Type B pancreatic cell (in vitro differentiated cells): ENCODE data around the gene VENTX. TPM values are rescaled to one million over a fixed set of nuclear protein-coding genes. Genes with fewer than 3 reads are reported as not detected.

Experiments used
- DNase-seq: peaks from one replicate; pipeline ENCODE4 v3.0.0; 2021; ENCODE audit warnings: mixed read lengths; ENCODE audit not compliant: unreplicated experiment; ENCODE audit errors: extremely low spot score
- H3K27ac Mint-ChIP-seq: 2 replicates; pipeline ENCODE4 v1.8.0; 2021; ENCODE audit warnings: mild to moderate bottlenecking, mixed read lengths
- H3K27me3 Mint-ChIP-seq: 2 replicates; pipeline ENCODE4 v1.8.0; 2021; ENCODE audit warnings: mixed read lengths
- H3K36me3 Mint-ChIP-seq: 2 replicates; pipeline ENCODE4 v1.8.0; 2021; ENCODE audit warnings: mixed read lengths
- H3K4me1 Mint-ChIP-seq: one replicate; pipeline ENCODE4 v1.8.0; 2021; ENCODE audit warnings: mixed read lengths; ENCODE audit not compliant: unreplicated experiment
- H3K4me3 Mint-ChIP-seq: 2 replicates; pipeline ENCODE4 v1.8.0; 2021; ENCODE audit warnings: mild to moderate bottlenecking, mixed read lengths
- H3K9me3 Mint-ChIP-seq: 2 replicates; pipeline ENCODE4 v1.8.0; 2021; ENCODE audit warnings: mixed read lengths
- CTCF ChIP-seq: fragments of 200-600 bp; sonication (generic); conservative IDR thresholded peaks from 2 replicates; pipeline ENCODE4 v1.5.0; 2021; ENCODE audit warnings: antibody characterized with exemption, mild to moderate bottlenecking
- long read RNA-seq: library from polyadenylated mRNA; unstranded; transcript quantifications from one replicate; pipeline ENCODE4 v2.0.0, GENCODE V29; 2020
- total RNA-seq: library from RNA; stranded (reverse); gene quantifications from 2 replicates; pipeline ENCODE4 v1.2.1, GENCODE V29; 2021; ENCODE audit warnings: low replicate concordance

Gene VENTX, protein sequence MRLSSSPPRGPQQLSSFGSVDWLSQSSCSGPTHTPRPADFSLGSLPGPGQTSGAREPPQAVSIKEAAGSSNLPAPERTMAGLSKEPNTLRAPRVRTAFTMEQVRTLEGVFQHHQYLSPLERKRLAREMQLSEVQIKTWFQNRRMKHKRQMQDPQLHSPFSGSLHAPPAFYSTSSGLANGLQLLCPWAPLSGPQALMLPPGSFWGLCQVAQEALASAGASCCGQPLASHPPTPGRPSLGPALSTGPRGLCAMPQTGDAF
- not detected in 2 replicates for total RNA-seq
- long read RNA-seq: 0 reads

- Mint-ChIP-seq H3K27ac (no peak within 1 kb of the TSS), H3K4me3 (no peak within 1 kb of the TSS), H3K27me3 (peaks cover 63% of the 10 kb centered on the region), H3K9me3 (no peaks in the 10 kb centered on the region), H3K4me1 (no peaks in the 10 kb centered on the region), H3K36me3 (no peaks in the 10 kb centered on the region)
- no peak for TF ChIP-seq CTCF
- DNase-seq: no peak
Observed at GRCh38 chr10:133237588-133238465, at the start of gene VENTX. VENTX (plus strand) TSS chr10:133237855; CDS start chr10:133237915, 60 bp downstream.

GRCh38 chr10:133187906-133188681 is 49.6 kb upstream of the VENTX start:
- DNase-seq: no peak
- Mint-ChIP-seq H3K4me3 (no peak overlapping the region), H3K4me1 (no peaks in the 10 kb centered on the region), H3K9me3 (no peaks in the 10 kb centered on the region), H3K27me3 (peaks cover 4% of the 10 kb centered on the region), H3K27ac (no peak overlapping the region), H3K36me3 (no peaks in the 10 kb centered on the region)
- no peak for TF ChIP-seq CTCF

GRCh38 chr10:133189256-133189655 is 48.4 kb upstream of the VENTX start:
- no peak for DNase-seq
- H3K9me3 Mint-ChIP-seq: peaks cover 8% of the 10 kb centered on the region
- no peaks in the 10 kb centered on the region for H3K36me3 Mint-ChIP-seq
- no peak for TF ChIP-seq CTCF
- H3K27me3 Mint-ChIP-seq: peaks cover 13% of the 10 kb centered on the region
- H3K27ac Mint-ChIP-seq: no peak overlapping the region
- no peak overlapping the region for H3K4me3 Mint-ChIP-seq
- no peaks in the 10 kb centered on the region for H3K4me1 Mint-ChIP-seq

DNA sequence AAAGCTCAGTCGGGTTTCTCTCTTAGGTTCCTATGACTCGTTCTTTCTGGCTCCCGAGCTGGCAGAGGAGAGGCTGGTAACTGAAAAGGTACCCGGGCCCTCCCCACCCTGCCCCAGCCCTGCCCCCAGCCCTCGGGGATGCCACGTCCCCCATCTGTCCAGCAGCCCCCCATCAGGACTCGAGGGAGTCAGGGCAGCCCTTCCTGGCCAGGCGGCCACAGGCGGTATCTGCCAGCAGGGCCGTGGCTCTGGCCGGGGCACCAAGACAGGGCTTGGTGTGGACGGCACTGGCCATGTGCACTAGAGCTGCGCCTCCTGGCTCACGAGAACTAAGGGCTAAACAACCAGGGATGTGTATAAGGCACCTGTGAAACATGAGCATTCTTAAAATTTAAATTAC is 47.9 kb upstream of the VENTX start:
- H3K27ac Mint-ChIP-seq: no peak overlapping the region
- DNase-seq: no peak
- TF ChIP-seq CTCF: no peak
- H3K27me3 Mint-ChIP-seq: peaks cover 13% of the 10 kb centered on the region
- H3K9me3 Mint-ChIP-seq: peaks cover 11% of the 10 kb centered on the region
- H3K36me3 Mint-ChIP-seq: no peaks in the 10 kb centered on the region
- H3K4me1 Mint-ChIP-seq: no peaks in the 10 kb centered on the region
- no peak overlapping the region for H3K4me3 Mint-ChIP-seq

DNA sequence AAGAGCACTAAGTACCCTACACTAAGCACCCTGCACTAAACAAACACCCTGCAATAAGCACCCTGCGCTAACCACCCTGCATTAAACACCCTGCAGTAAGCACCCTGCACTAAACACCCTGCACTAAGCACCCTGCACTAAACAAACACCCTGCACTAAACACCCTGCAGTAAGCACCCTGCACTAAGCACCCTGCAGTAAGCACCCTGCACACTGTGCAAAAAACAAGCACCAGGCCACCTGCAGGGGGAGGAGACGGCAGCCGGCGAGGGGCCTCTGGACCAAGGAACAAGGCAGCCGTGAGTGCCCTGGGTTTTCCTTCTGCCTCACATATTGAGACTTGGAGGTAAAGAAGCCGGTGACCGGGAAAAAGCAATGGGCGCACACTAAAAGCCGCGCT is 47.4 kb upstream of the VENTX start:
- Mint-ChIP-seq H3K36me3 (no peaks in the 10 kb centered on the region), H3K27ac (no peak overlapping the region), H3K9me3 (peaks cover 12% of the 10 kb centered on the region), H3K4me1 (no peaks in the 10 kb centered on the region), H3K27me3 (peaks cover 13% of the 10 kb centered on the region), H3K4me3 (no peak overlapping the region)
- no peak for DNase-seq
- no peak for TF ChIP-seq CTCF
